Measurements from ENCODE around the gene PRKACG. TPM values are rescaled to one million over a fixed set of nuclear protein-coding genes. Genes with fewer than 3 reads are reported as not detected.
"Not testable (repeated sequence)": the region's sequence is repeated elsewhere in the genome, so short reads cannot be mapped to it uniquely, and the experiment has no call there.

Gene PRKACG
- total RNA-seq, 1 donor from 2014 or later: not detected

DNA sequence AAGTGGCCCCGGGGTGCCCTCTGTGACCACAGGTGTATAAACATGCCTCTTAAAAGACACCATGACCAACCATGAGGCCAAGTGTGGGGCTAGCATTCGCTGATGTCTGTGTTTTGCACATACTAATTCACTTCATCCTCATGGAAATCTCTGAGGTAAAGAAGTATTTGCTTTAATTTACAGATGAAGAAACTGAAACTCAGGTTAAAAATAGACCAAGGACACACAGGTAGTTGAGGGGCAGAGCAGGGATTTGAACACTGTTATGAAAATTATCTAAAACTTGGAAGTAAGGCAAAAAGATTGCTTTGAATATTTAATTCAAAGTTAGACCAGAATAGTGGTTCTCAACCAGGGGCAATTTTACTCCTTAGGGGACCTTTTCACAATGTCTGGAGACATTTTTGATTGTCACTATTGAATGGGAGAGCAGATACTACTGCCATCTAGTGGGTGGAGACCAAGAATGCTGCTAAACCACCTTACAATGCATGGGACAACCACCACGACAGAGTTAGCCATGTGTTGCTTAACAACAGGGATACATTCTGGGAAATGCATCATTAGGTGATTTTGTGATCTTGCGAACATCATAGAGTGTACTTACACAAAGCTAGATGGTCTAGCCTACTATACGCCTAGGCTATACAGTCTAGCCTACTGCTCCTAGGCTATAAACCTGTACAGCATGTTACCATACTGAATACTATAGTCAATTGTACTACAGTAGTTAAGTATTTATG, 13.6 kb upstream of the PRKACG start:
- DNase-seq (ENCODE audit: low read depth in 2 of 2): peak; percentile 62 to 67

DNA sequence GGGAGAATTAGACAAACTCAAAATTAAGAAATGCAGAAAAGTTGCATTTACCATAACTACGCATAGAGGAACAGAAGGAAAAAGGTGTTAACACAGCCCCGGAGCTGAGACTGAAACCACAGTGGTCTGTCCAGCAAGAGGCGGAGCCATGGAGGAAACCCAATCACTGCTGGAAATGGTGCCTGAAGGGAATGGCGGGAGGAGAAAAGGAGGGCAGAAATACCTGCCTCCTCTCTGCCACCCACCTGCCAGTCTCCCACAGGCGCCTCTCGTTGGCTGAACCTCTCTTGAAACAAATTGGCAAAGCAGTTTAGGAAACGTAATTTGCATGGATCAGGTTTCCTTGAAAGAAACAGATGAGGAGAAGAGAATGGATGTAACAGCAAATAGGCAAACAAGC, 9.7 kb upstream of the PRKACG start:
- DNase-seq (ENCODE audit: low read depth in 2 of 2): no peak

DNA sequence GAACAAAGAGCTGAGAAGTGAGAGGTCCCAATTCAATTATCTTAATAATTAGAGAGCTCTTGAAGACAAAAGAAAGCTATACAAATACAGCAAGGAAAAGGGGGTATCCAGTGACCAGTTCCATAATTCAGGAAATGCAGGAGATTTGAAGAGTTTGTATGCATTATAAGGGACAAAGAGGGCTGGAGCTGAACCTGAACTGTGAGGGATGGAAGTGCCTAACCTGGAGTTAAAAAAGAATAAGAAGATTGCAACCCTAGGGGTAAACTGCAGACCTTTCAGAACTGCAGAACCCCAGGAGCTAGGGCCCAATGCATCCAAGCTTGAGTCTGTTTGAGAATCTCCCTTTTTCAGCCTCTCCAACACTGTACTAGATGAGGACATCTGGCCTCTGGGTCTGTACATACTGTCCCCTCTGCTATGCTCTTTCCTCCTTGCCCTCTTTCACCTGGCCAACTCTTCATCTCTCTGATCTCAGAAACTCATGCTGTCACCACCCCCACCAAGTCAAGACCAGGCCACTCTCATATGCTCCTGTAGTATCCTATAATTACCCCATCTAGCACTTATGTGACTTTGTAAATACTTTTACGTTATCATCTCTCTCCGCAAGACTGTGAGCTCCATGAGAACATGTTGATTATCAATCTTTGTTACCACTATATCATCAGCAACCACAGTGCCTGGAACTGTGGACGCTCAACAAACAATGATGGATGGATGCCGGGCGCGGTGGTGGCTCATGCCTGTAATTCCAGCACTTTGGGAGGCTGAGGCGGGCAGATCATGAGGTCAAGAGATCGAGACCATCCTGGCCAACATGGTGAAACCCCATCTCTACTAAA, 6.6 kb upstream of the PRKACG start:
- DNase-seq (ENCODE audit: low read depth in 2 of 2): no peak

DNA sequence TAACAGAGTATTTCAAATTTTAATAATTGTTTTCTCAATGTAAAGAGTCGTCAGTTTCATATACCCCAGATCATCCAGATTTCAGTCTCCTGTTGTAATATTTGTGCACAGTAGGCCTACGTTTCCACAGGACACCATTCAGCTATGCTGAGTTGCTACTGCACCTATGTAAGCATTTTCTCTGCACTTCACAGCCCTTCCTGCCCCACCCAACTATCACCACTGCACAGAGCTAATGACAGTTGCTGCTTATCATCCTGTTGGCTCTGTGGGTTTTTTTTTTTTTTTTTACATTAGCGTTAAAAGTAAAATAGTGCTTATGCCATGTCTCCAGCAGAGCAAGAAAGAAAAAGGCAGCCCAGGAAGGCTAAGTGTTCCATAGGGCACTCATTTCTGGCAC, 5.9 kb upstream of the PRKACG start:
- DNase-seq (ENCODE audit: low read depth in 2 of 2): no peak

DNA sequence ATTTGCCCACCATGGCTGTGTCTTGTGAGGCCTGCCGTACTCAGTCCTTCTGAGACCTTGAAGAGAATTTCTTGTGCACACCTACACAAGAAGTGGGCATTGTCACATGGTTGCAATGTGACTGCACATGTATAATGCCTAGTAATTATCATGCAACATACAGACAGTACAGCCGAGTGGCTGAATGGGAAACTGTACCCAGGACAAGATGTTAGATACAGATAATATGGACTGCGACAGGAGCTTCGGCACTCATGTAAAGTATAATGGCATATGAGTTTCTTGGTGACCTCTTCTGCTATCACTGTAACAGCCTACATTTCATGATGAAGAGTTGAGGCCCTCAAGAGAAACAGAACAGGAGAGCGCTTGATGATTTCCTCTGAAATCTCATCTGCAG, 4.8 kb upstream of the PRKACG start:
- DNase-seq (ENCODE audit: low read depth in 2 of 2): no peak

DNA sequence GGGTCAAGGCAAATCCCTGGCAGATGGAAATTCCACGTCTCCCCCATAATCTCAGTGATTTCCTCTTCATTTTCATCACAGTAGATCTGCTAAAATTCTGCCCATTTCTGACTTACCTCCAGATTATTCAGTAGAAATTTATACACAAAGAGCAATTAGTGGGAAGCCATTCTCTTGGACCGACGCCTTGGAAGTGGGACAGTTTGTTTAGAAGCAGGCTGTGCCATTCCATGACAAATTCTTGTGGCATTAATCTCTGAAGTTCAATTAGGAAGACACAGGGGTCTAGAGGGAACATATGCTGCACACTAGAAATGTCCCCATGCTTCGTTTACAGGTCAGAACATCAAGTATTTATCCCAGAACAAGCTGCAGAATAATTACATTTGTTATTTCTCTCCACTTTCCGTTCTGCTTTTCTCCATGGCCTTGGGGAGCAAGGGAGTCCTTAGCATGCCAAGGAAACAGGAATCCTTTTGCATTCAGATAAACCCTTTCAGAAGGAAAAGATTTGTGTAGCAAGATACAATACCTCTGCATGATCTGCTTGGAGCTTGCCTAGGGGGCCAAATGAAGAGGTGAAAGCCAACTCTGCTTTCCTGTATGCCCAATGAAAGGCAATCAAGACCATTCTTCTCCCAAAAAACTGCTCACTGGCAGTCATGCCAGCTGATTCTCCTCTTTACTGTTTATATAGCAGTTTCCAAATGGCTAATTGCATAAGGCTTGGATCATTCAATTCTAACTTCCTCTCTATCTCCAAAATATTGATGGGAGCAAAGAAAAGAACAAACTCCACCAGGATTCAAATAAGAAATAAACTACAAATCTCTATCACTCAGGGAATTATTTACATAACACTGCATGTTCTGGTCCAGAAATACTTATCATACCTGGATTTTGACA, 2.5 kb upstream of the PRKACG start:
- DNase-seq (ENCODE audit: low read depth in 2 of 2): no peak

DNA sequence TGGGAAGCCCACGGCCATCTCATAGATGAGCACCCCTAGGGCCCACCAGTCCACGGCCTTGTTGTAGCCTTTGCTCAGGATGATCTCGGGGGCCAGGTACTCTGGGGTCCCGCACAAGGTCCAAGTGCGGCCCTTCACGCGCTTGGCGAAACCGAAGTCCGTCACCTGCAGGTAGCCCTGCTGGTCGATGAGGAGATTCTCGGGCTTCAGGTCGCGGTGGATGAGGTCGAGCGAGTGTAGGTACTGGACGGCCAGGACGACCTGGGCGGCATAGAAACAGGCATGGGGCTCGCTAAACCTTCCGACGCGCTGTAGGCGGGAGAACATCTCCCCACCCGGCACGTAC, 558 bp downstream of the PRKACG start:
- no peak for DNase-seq (ENCODE audit: low read depth in 2 of 2)

DNA sequence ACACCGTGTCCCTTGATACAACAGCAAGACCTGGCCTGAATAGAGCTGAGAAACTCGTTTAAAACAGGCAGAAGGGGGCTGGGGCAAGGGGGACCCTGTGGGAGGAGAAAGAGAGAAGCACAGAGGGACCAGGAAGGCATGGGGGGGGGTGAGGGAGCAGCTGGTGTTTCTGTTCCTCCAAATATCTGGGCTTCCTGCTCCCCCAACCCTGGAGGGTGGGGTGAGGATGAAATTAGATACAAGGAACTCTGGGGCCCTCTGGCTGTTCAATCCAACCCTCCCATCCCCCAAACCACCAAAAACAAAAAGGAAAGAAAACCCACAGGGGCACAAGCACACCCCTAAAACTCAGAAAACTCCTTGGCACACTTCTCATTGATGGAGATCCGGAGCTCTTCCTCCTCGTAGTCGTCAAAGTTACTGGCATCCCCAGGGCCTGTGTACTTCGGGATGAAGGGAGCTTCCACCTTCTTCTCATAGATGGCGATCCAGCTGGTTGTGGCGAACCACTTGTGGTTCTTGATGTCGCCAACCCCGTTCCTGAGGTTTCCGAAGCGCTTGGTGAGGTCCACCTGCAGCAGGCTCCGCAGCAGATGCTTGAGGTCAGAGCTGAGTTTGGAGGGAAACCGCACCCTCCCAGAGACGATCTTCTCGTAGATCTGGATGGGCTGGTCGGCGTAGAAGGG, 1.1 kb downstream of the PRKACG start:
- DNase-seq (ENCODE audit: low read depth in 2 of 2): no peak

DNA sequence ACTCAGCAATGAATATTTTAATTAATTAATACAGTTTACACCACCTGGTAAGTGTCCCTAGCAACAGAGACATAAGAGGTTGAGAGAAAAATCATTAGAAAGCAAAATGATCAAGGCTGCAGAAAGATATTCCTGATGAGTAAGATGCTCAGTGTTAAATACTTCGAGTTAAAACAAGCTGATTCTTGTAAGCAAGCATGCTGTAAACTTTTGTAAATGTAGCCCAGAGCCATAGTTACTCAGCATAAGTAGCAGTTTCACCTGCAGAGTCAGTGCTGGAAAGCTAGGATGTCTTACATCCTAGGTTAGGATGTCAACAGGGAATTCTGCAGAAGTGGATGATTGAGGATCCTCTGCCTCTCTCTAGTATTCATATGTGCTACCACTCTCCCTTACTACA, 4.2 kb downstream of the PRKACG start:
- no peak for DNase-seq (ENCODE audit: low read depth in 2 of 2)

DNA sequence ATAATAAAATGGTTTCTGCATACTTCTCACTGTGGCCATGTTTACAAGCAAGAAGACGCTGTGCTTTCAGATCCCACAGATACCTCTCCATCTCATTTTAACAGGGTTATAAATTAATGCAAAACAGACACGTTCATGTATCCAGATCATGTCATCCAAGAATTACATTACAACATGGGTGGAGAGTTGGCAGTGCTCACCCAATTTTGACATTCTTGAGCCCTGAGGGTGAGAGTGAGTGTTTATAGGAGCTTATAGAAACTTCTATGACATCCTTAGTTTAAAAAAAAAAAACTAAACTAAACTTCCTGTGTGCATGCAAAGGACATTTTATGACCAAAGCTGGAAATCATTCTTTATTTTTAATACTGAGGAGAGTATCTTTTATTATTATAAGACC, 9.1 kb downstream of the PRKACG start:
- DNase-seq (ENCODE audit: low read depth in 2 of 2): no peak

DNA sequence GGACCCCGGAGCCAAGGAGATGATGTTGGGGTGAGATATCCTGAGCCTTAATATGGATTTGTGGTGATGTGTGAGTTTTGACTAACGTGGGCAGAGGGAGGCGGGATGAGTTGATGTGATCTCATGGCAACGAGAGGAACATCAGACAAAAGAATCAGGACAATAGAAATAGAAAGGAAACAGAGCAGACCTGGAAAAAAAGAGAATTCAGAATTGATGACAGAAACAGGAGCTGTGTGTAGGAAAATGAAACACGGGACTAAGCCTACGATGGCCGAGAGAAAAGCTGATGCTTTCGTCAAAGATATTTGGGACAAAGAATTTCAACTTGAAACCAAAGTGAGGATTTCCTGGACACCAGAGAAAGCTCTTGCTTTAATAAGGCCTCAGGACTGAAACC, 10.9 kb downstream of the PRKACG start:
- DNase-seq (ENCODE audit: low read depth in 2 of 2): peak in 1 of 2 donors; percentile 75

DNA sequence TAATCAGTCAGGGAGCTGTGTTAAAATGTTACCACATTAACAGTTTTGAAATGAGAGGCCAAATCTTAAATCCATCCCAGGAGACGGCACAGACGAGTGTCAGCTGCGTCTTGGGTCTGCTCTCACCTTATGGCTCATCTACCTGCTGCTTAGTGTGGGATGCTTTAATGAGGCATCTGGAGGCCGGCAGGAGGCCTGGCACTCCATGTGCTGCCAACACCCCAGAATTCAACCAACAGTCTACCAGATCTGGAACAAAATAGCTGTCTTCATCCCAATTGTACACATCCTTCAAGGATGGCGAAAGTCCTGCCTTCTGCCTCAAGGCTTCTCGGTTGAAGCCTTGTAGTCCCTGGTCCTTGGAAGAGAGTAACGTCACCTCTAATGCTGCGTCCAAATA, 12.0 kb downstream of the PRKACG start:
- DNase-seq (ENCODE audit: low read depth in 2 of 2): no peak

DNA sequence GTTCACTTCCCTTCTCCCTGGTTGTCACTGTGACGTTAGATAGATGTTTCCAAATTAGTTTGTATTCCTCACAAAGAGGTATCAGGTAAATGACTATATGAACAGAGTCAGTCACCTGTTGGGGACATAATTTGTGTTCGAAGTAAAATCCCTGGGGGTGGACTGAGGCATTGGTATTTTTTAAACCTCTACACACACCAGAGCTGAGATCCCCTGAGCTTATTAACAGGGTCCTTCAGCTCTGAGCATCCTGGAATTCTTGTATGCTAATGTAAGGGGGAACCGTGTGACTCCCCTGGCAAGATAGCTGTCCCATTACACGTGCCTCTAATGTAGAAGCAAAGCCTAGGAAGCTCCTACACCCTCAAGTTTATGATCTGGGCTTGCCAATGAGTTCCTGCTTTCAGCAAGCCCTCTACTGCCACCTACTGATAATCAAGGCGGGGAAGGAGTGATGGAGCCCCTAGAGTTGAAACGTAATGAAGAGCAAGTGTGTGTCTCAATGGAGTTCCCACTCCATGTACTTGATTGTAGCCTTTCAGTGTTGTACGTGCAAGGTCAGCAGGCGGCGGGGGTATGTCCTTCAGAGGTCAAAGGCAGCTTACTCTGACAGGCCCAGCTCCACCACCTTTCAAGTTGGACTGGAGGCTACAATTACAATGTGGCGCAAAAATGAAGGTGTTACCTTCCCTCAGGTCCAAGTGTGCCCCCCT, 14.4 kb downstream of the PRKACG start:
- peak; percentile 72 to 73 for DNase-seq (ENCODE audit: low read depth in 2 of 2)

DNA sequence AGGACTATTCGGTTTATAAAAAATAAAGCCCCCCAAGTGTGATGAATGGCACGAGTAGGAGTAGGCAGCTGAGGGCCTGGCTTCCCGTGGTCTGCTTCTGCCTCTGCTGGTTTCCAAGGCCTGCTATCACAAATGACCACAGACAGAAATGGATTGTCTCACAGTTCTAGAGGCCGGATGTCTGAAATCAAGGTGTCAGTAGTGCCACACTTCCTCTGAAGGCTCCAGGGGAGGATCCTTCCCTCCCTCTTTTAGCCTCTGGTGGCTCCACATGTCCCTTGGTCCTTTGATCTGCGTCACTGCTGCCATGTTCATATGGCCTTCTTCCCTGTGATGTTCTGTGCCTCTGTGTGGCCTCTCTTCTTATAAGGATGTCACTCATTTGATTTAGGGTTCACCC, 15.1 kb downstream of the PRKACG start:
- no peak for DNase-seq (ENCODE audit: low read depth in 2 of 2)

DNA sequence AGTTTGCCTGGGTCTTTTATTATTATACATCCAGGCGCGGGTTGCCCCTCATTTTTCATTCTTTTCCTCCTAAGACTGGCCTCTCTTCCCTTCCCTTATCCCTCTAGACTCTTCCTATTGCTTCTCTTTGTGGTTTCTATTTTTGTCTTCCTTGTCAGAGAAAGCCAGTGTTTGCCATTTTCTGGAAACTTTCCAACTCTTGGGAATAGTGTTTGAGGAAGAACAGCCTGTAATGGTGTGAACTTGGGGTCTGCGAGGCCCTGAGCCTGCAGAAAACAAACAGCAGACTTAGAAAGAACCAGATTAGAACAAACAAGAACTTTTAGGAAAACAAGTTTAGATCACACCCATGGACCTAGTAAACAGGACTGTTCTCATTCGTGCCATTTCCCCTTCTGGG, 15.5 kb downstream of the PRKACG start:
- no peak for DNase-seq (ENCODE audit: low read depth in 2 of 2)

DNA sequence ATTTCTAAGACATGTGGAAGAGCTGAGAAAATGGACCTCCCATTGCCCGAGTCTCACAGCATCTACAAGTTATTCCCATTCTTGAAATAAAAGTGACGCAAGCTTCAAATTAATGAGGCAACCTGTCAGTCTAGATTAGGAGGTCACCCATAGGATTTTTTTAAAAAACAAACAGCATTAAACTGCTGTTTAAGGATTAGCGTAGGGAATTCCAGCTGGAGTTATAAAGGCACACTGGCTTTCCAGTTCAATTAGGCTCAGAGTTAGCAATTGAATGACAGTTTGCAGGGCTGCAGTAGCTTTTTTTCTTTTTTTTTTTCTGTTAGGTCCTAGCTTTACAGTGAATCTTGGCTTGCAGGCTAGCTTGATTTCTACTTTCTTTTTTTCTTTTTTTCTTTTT, 16.2 kb downstream of the PRKACG start:
- DNase-seq (ENCODE audit: low read depth in 2 of 2): no peak

DNA sequence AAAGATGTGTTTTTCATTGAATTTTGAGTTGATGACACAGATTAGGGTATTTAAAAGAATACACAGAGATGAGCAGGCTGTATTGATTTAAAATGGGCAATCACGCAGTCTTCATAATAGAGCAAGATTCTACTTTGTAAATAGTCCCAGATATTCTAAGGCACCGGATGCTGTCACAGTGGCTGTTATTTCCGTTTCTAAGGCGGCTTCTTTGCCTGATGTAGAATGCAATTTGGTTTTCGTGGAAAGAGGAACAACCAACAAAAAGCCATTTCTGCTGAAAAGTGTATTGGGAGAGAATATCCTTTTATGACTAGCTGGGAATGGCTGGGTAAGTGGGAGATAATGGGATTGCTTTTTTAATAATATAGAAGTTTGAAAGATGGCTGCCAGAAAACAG, 17.5 kb downstream of the PRKACG start:
- DNase-seq (ENCODE audit: low read depth in 2 of 2): peak in 1 of 2 donors; percentile 6

DNA sequence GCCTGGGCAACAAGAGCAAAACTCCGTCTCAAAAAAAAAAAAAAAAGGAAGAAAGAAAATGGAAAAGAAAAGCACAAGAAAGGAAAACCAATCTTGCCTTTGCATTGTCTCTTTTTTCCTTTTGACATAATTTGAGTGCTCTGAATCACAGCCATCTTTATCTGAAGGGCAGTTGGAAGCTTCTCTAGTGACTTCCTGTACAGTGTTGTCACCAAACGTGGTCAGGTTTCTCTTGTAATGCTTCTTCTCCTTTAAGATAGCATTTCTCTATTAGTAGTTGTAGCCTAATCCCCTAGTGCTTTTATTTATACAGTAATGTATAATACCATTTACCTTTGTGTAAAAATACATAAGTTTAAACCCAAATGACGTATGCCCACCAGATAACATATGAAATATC, 18.1 kb downstream of the PRKACG start:
- no peak for DNase-seq (ENCODE audit: low read depth in 2 of 2)

DNA sequence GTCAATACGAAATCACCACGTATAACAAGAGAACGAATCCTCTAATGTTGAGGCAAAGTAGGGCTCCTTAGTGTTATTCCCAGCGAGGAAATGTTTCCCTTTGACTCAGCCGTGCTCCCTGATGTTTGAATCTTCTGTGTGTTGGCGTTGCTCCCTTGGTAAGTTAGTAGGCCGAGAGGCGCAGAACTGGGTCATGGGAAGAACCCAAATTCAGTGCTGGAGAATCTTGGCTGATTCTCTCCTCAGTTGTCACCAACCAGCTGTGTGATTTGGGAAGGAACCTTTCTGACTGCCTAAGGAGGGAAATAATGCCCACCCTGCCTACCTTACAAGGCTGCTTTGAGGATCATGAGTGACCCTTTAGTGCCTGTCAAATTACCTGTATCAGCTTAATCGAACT, 22.5 kb downstream of the PRKACG start:
- no peak for DNase-seq (ENCODE audit: low read depth in 2 of 2)

DNA sequence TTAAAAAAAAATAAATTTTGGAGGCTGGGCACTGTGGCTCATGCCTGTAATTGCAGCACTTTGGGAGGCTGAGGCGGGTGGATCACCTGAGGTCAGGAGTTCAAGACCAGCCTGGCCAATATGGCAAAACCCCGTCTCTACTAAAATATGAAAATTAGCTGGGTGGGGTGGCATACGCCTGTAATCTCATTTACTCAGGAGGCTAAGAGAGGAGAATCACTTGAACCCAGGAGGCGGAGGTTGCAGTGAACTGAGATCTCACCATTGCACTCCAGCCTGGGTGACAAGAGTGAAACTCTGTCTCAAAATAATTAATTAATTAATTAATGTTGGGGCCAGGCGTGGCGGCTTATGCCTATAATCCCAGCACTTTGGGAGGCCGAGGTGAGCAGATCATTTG, 27.0 kb downstream of the PRKACG start:
- DNase-seq (ENCODE audit: low read depth in 2 of 2): not testable (repeated sequence)
